ENCODE data around the gene ZAR1L. TPM values are rescaled to one million over a fixed set of nuclear protein-coding genes. Genes with fewer than 3 reads are reported as not detected.

ZAR1L gene
- total and polyA plus RNA-seq, 2 of the 4 experiments (the other 2 are of a cell fraction) = not detected

DNA sequence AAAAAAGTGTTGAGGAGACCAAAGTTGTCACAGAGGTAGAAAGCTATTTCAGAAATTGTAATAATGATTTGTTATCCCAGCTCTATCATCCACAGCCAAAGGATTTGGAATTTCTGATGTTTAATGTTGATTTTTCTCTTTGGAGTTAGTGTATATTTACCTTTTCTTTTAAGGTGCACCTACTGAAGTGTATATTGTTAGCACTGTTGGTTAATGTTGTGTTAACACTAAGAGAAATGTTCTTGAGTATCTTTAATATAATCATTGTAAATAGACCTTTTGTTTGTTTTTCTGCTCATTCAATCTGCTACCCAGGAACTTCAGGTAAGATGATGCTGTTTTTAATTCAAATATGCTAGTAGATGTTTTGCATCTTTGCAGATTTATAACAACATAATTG lies 57.5 kb downstream of the ZAR1L start:
- dilution Hi-C loops (cut with HindIII; ENCODE audit: low sequenced_read_pairs, unreplicated experiment) = no loop called here
- CTCF ChIA-PET = no interaction called here
- Histone ChIP-seq H3K9ac (ENCODE audit: low read depth, low read length) (no peak overlapping the region), H2AK9ac (replicated peaks; ENCODE audit: low read depth, low read length, poor library complexity) (no peak overlapping the region), H2BK15ac (ENCODE audit: low read depth, low read length) (no peak overlapping the region), H3K27ac (ENCODE audit: insufficient read depth, low read length) (no peak overlapping the region), H3K9me1 (ENCODE audit: insufficient read depth, low read length) (0 out of 2 replicates have a peak, but pooled peaks cover 5% of the 10 kb centered on the region), H2BK20ac (ENCODE audit: low read depth, low read length) (no peak overlapping the region), H3K79me1 (ENCODE audit: low read depth in 1 of 2, low read length in 2 of 2) (no peaks in the 10 kb centered on the region), H3K4me1 (ENCODE audit: control insufficient read depth, insufficient read depth, low read length) (peaks cover 8% of the 10 kb centered on the region), H3K27me3 (ENCODE audit: control insufficient read depth, insufficient read depth, low read length) (no peaks in the 10 kb centered on the region), H4K91ac (ENCODE audit: insufficient read depth, low read depth, low read length) (no peak overlapping the region), H3K56ac (ENCODE audit: extremely low read depth, insufficient read depth, low read length) (no peak overlapping the region), H3K36me3 (ENCODE audit: control insufficient read depth, insufficient read depth, low read length) (peaks cover 6% of the 10 kb centered on the region), H3K4me3 (ENCODE audit: insufficient read depth, low read depth, low read length) (no peak overlapping the region), H2BK120ac (ENCODE audit: low read depth, low read length) (no peak overlapping the region), H3K9me3 (ENCODE audit: control insufficient read depth, insufficient read depth, low read length) (no peaks in the 10 kb centered on the region), H2BK5ac (ENCODE audit: low read depth, low read length, poor library complexity, severe bottlenecking) (no peak overlapping the region), H3K4ac (ENCODE audit: low read depth, low read length) (no peak overlapping the region), H4K5ac (ENCODE audit: low read depth, low read length) (no peak overlapping the region), H2AK5ac (ENCODE audit: low read depth, low read length) (no peak overlapping the region), H4K8ac (ENCODE audit: low read depth in 2 of 2, low read length in 2 of 2) (no peak overlapping the region), H4K20me1 (ENCODE audit: insufficient read depth, low read length) (no peaks in the 10 kb centered on the region), H3K4me2 (ENCODE audit: low read depth, low read length) (no peak overlapping the region), H3K23ac (ENCODE audit: low read depth, low read length) (no peak overlapping the region), H3K18ac (ENCODE audit: low read depth, low read length) (no peak overlapping the region), H2AFZ (replicated peaks; ENCODE audit: low read length, poor library complexity) (no peak overlapping the region), H3K14ac (replicated peaks; ENCODE audit: low read depth, low read length) (no peak overlapping the region)
- ATAC-seq (ENCODE audit: low read depth) = no peak
- no peak for TF ChIP-seq RCOR1 (IDR thresholded peaks at IDR 0.05; ENCODE audit: insufficient replicate concordance, low read length)
- TF ChIP-seq, protein P1, sequence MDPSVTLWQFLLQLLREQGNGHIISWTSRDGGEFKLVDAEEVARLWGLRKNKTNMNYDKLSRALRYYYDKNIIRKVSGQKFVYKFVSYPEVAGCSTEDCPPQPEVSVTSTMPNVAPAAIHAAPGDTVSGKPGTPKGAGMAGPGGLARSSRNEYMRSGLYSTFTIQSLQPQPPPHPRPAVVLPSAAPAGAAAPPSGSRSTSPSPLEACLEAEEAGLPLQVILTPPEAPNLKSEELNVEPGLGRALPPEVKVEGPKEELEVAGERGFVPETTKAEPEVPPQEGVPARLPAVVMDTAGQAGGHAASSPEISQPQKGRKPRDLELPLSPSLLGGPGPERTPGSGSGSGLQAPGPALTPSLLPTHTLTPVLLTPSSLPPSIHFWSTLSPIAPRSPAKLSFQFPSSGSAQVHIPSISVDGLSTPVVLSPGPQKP (IDR thresholded peaks at IDR 0.05; ENCODE audit: borderline replicate concordance, low read depth, low read length) = no peak
- TF ChIP-seq RAD21 (IDR thresholded peaks at IDR 0.05; ENCODE audit: low read length) = no peak
- TF ChIP-seq SMC3 (IDR thresholded peaks at IDR 0.05; ENCODE audit: low read depth, low read length) = no peak
- TF ChIP-seq MXI1 (IDR thresholded peaks at IDR 0.05; ENCODE audit: borderline replicate concordance, low read depth, low read length) = no peak
- TF ChIP-seq MAFK (IDR thresholded peaks at IDR 0.05; ENCODE audit: low read depth, low read length) = no peak
- no peak for TF ChIP-seq BHLHE40 (IDR thresholded peaks at IDR 0.05; ENCODE audit: low read depth, low read length)
- no peak for TF ChIP-seq NFE2L2 (IDR thresholded peaks at IDR 0.05; ENCODE audit: low read depth, low read length)
- TF ChIP-seq POLR2A (IDR thresholded peaks at IDR 0.05; ENCODE audit: low read depth, low read length) = no peak
- TF ChIP-seq CHD1 (IDR thresholded peaks at IDR 0.05; ENCODE audit: low read depth, low read length) = no peak
- TF ChIP-seq RFX5 (IDR thresholded peaks at IDR 0.05; ENCODE audit: low read depth, low read length) = no peak
- no peak for TF ChIP-seq FOS (IDR thresholded peaks at IDR 0.05; ENCODE audit: low read depth, low read length)
- TF ChIP-seq CEBPB (IDR thresholded peaks at IDR 0.05; ENCODE audit: low read depth, low read length) = no peak
- TF ChIP-seq MAZ (IDR thresholded peaks at IDR 0.05; ENCODE audit: borderline replicate concordance, low read depth, low read length) = no peak
- no peak for TF ChIP-seq CTCF (conservative IDR thresholded peaks at IDR 0.05; ENCODE audit: low read depth, low read length)
- TF ChIP-seq USF2 (IDR thresholded peaks at IDR 0.05; ENCODE audit: low read depth, low read length) = no peak
- BruUV-seq (replicated peaks) = no TSS peak
- intact Hi-C loops (cut with micrococcal nuclease) = no loop called here
- DNase-seq = no peak
- in situ Hi-C loops (cut with MboI; ENCODE audit: low sequenced_read_pairs) = no loop called here
- POLR2A ChIA-PET (ENCODE audit: unreplicated experiment) = no interaction called here
